Loucy (cell line): Measurements from ENCODE around the gene DCTN2.

ENCODE experiments used
- H2AFZ ChIP-seq: fragments of 200-600 bp; sonication (generic); 2 replicates; pipeline ENCODE4 v1.6.0; 2016; ENCODE audit warnings: antibody characterized with exemption, mild to moderate bottlenecking, low read length, moderate library complexity
- H3F3A ChIP-seq: fragments of 200-600 bp; 2 replicates; pipeline ENCODE4 v1.6.0; 2016; ENCODE audit warnings: antibody characterized with exemption, low read depth, mild to moderate bottlenecking
- H3K27me3 ChIP-seq: fragments of 200-600 bp; sonication (generic); 2 replicates; pipeline ENCODE4 v1.6.1; 2014; ENCODE audit warnings: low read length, mild to moderate bottlenecking; ENCODE audit not compliant: insufficient read depth, poor library complexity, severe bottlenecking
- H3K36me3 ChIP-seq: fragments of 200-600 bp; sonication (generic); 2 replicates; pipeline ENCODE4 v1.6.1; 2016; ENCODE audit warnings: low read length; ENCODE audit not compliant: insufficient read depth
- H3K4me1 ChIP-seq: fragments of 200-600 bp; sonication (generic); 2 replicates; pipeline ENCODE4 v1.5.1; 2014; ENCODE audit warnings: low read length, mild to moderate bottlenecking; ENCODE audit not compliant: insufficient read depth, poor library complexity, severe bottlenecking
- H3K4me2 ChIP-seq: fragments of 200-600 bp; sonication (generic); 2 replicates; pipeline ENCODE4 v1.6.0; 2014; ENCODE audit warnings: antibody characterized with exemption, low read length, low read depth, mild to moderate bottlenecking; ENCODE audit not compliant: poor library complexity, severe bottlenecking
- H3K4me3 ChIP-seq: fragments of 200-600 bp; sonication (generic); 2 replicates; pipeline ENCODE4 v1.5.1; 2014; ENCODE audit warnings: low read length, mild to moderate bottlenecking, mixed read lengths; ENCODE audit not compliant: poor library complexity, severe bottlenecking
- H3K79me2 ChIP-seq: fragments of 200-600 bp; sonication (generic); 2 replicates; pipeline ENCODE4 v1.6.1; 2014; ENCODE audit warnings: low read length; ENCODE audit not compliant: insufficient read depth
- H3K9ac ChIP-seq: fragments of 200-600 bp; sonication (generic); 2 replicates; pipeline ENCODE4 v1.6.0; 2014; ENCODE audit warnings: mild to moderate bottlenecking, low read depth, low read length, moderate library complexity; ENCODE audit not compliant: poor library complexity, severe bottlenecking
- H3K9me2 ChIP-seq: fragments of 200-600 bp; sonication (generic); replicated peaks from 2 replicates; pipeline ENCODE4 v1.6.1; 2016; ENCODE audit warnings: low read depth, low read length, mixed read lengths
- H3K9me3 ChIP-seq: fragments of 200-600 bp; sonication (generic); 2 replicates; pipeline ENCODE4 v1.6.1; 2014; ENCODE audit warnings: mild to moderate bottlenecking, antibody characterized with exemption, low read length, low read depth; ENCODE audit not compliant: insufficient read depth
- H4K20me1 ChIP-seq: fragments of 200-600 bp; sonication (generic); 2 replicates; pipeline ENCODE4 v1.6.0; 2014; ENCODE audit warnings: antibody characterized with exemption, low read length, mild to moderate bottlenecking; ENCODE audit not compliant: insufficient read depth, poor library complexity, severe bottlenecking
- CTCF ChIP-seq: fragments of 200-600 bp; sonication (generic); conservative IDR thresholded peaks from 2 replicates; pipeline ENCODE4 v1.5.1; 2014; ENCODE audit warnings: mild to moderate bottlenecking, antibody characterized with exemption, low read length
- EZH2phosphoT487 ChIP-seq: fragments of 200-600 bp; IDR thresholded peaks from 2 replicates; pipeline ENCODE4 v1.6.1; 2018; ENCODE audit warnings: antibody characterized with exemption, mild to moderate bottlenecking, moderate library complexity, borderline replicate concordance

The DCTN2 gene

DNA sequence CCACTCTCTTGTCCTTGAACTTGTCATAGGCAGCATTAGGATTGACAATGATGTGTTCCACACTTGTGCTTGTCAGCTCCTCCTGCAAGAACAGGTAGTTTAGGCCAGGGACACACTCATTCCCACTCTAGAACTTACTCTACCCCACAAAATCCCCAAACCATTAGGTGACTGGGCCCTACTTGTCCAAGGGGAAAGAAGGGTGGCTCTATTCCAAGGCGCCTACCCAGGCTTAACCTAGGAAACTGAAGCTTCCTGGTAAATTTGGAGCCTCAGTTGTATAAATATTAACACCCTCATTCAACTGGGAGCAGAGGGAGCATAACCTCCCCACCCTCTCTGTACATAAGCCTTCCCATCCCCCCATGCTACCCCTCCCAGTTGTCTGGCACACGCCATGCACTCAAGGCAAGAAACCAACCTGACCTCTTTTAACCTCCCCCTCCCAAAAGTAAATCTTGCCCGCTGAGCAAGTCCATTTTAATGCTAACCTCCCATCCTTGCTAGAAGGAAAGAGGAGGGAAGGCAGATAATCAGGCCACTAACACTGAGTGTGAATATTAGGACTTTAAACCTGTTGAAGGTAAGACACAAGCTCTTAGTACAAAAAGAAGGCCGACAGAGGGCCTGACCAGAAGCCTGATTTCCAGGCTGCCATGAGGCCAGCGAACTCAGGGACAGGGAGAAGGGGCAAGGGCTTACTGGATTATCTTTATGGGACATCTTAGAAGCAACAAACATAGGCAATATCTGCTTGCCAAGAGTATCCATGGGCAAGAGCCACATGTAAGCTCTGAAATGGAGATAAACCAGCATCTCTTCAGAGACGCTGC lies 11.0 kb downstream of the DCTN2 start:
- Histone ChIP-seq H3F3A (no peaks in the 10 kb centered on the region), H3K9me2 (no peaks in the 10 kb centered on the region), H3K4me2 (no peak overlapping the region), H2AFZ (no peak overlapping the region), H3K79me2 (no peaks in the 10 kb centered on the region), H3K9ac (no peak overlapping the region), H3K27me3 (no peaks in the 10 kb centered on the region), H3K36me3 (peaks cover 38% of the 10 kb centered on the region; the same call in 1 of the 2 replicates), H3K9me3 (no peaks in the 10 kb centered on the region), H3K4me1 (no peaks in the 10 kb centered on the region), H3K4me3 (no peak overlapping the region), H4K20me1 (no peaks in the 10 kb centered on the region)
- no peak for TF ChIP-seq CTCF
- no peak for TF ChIP-seq EZH2phosphoT487

DNA sequence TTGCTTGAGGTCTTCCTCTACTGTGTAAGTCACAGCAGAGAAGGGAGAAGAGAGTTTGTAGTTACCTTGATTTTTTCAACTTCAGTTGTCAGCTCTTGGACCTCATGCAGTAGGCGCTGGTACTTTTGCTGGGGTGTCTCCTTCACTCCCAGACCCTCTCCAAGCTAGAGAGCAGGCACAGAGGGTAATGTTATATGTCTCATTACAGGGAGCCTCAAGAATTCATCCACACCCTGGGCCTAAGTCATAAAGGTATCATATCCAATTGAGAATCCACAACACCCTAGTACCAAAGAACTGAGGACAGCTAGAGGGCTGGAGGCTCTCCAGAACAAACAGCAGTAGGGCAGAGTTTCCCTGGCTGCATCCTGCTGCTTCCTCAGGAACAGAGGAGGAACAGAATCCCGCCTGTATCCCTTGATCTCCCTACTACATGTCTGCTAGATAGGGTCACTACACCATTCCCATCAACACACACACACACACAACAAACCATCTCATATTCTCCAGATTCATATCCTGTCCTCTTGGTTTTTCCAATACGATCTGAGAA lies 11.9 kb downstream of the DCTN2 start:
- Histone ChIP-seq H3K4me3 (no peak overlapping the region), H4K20me1 (no peaks in the 10 kb centered on the region), H3K9me2 (no peaks in the 10 kb centered on the region), H3K4me1 (no peaks in the 10 kb centered on the region), H3K79me2 (no peaks in the 10 kb centered on the region), H3K27me3 (no peaks in the 10 kb centered on the region), H3F3A (no peaks in the 10 kb centered on the region; the same call in 1 of the 2 replicates), H3K36me3 (peaks cover 47% of the 10 kb centered on the region; the same call in 1 of the 2 replicates), H3K4me2 (no peak overlapping the region), H2AFZ (no peak overlapping the region), H3K9ac (no peak overlapping the region), H3K9me3 (no peaks in the 10 kb centered on the region)
- no peak for TF ChIP-seq EZH2phosphoT487
- TF ChIP-seq CTCF: no peak

DNA sequence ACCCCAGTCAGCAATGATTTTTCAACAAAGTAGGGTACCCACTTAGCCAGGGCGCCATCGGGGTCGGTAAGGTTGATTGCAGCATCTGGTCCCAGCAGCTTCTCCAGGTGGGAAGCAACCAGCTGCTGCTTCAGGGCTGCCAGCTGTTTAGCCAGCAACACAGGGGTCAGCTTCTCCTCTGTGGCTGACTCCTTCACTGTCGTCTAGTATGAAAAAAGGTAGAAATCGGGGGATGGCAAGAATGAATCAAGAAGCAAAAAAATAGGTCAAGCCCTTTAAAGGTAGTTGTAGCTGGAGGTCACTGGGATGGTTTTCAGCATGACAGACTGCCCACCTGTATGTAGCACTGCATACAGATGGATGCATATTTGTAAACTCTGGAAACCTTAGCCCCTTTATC lies 12.7 kb downstream of the DCTN2 start:
- H3K9me2 ChIP-seq: no peaks in the 10 kb centered on the region
- H2AFZ ChIP-seq: no peak overlapping the region
- H3K9me3 ChIP-seq: no peaks in the 10 kb centered on the region
- H3K27me3 ChIP-seq: no peaks in the 10 kb centered on the region
- H3K9ac ChIP-seq: no peak overlapping the region
- no peak for TF ChIP-seq CTCF
- no peak for TF ChIP-seq EZH2phosphoT487
- no peak overlapping the region for H3K4me3 ChIP-seq
- H3K4me1 ChIP-seq: no peaks in the 10 kb centered on the region
- H3F3A ChIP-seq: no peaks in the 10 kb centered on the region; the same call in 1 of the 2 replicates
- H3K36me3 ChIP-seq: peaks cover 54% of the 10 kb centered on the region; the same call in 1 of the 2 replicates
- H3K79me2 ChIP-seq: no peaks in the 10 kb centered on the region
- no peak overlapping the region for H3K4me2 ChIP-seq
- no peaks in the 10 kb centered on the region for H4K20me1 ChIP-seq
